OCI-LY1 (cell line): ENCODE data around the gene C2CD2L.
"Not testable (repeated sequence)": the region's sequence is repeated elsewhere in the genome, so short reads cannot be mapped to it uniquely, and the experiment has no call there.

ENCODE experiments used
- H2AFZ ChIP-seq: fragments of 200-600 bp; sonication (generic), shearing (Covaris generic); 2 replicates; pipeline ENCODE4 v1.6.0; 2014; ENCODE audit warnings: antibody characterized with exemption, mild to moderate bottlenecking, low read length
- H3F3A ChIP-seq: fragments of 200-600 bp; sonication (generic), shearing (Covaris generic); 2 replicates; pipeline ENCODE4 v1.6.0; 2014; ENCODE audit warnings: mild to moderate bottlenecking, antibody characterized with exemption, low read length, moderate library complexity; ENCODE audit not compliant: insufficient read depth
- H3K27ac ChIP-seq: fragments of 200-600 bp; sonication (generic); 2 replicates; pipeline ENCODE4 v1.5.1; 2014; ENCODE audit warnings: low read length, mixed run types, mild to moderate bottlenecking, low read depth; ENCODE audit not compliant: poor library complexity, severe bottlenecking
- H3K27me3 ChIP-seq: fragments of 200-600 bp; sonication (generic); 2 replicates; pipeline ENCODE4 v1.6.0; 2014; ENCODE audit warnings: antibody characterized with exemption, mild to moderate bottlenecking, low read length, moderate library complexity; ENCODE audit not compliant: insufficient read depth
- H3K36me3 ChIP-seq: fragments of 200-600 bp; sonication (generic); 2 replicates; pipeline ENCODE4 v1.6.1; 2014; ENCODE audit warnings: mild to moderate bottlenecking, antibody characterized with exemption, low read length, moderate library complexity, mixed read lengths; ENCODE audit not compliant: insufficient read depth
- H3K4me1 ChIP-seq: fragments of 200-600 bp; sonication (generic); 2 replicates; pipeline ENCODE4 v1.5.1; 2014; ENCODE audit warnings: mild to moderate bottlenecking, low read length, moderate library complexity; ENCODE audit not compliant: insufficient read depth, severe bottlenecking
- H3K4me2 ChIP-seq: fragments of 200-600 bp; sonication (generic), shearing (Covaris generic); 2 replicates; pipeline ENCODE4 v1.6.1; 2014; ENCODE audit warnings: low read length
- H3K4me3 ChIP-seq: fragments of 200-600 bp; sonication (generic); 2 replicates; pipeline ENCODE4 v1.5.1; 2014; ENCODE audit warnings: low read length, low read depth, mild to moderate bottlenecking, mixed read lengths; ENCODE audit not compliant: poor library complexity, severe bottlenecking
- H3K79me2 ChIP-seq: fragments of 200-600 bp; shearing (Covaris generic); 2 replicates; pipeline ENCODE4 v1.6.1; 2016; ENCODE audit warnings: mixed run types, low read length, mixed read lengths; ENCODE audit not compliant: insufficient read depth
- H3K9ac ChIP-seq: fragments of 200-600 bp; sonication (generic), shearing (Covaris generic); 2 replicates; pipeline ENCODE4 v1.6.1; 2014; ENCODE audit warnings: mild to moderate bottlenecking, low read length, mixed read lengths
- H3K9me2 ChIP-seq: fragments of 200-600 bp; sonication (generic), shearing (Covaris generic); 2 replicates; pipeline ENCODE4 v1.6.1; 2014; ENCODE audit warnings: low read depth, mild to moderate bottlenecking, low read length, mixed read lengths
- H3K9me3 ChIP-seq: fragments of 200-600 bp; shearing (Covaris generic); 2 replicates; pipeline ENCODE4 v1.6.1; 2014; ENCODE audit warnings: low read length, mixed read lengths
- H4K20me1 ChIP-seq: fragments of 200-600 bp; sonication (generic), shearing (Covaris generic); 2 replicates; pipeline ENCODE4 v1.6.0; 2016; ENCODE audit warnings: mild to moderate bottlenecking, low read length; ENCODE audit not compliant: insufficient read depth
- EZH2 ChIP-seq: fragments of 200-600 bp; sonication (generic), shearing (Covaris generic); IDR thresholded peaks from 2 replicates; pipeline ENCODE4 v1.8.0; 2017; ENCODE audit warnings: borderline replicate concordance, mixed run types, mild to moderate bottlenecking, antibody characterized with exemption, low read length, moderate library complexity, mixed read lengths
- TF ChIP-seq, protein P1 (sequence below): fragments of 200-600 bp; sonication (generic), shearing (Covaris generic); IDR thresholded peaks from 2 replicates; pipeline ENCODE4 v1.5.1; 2017; ENCODE audit warnings: mild to moderate bottlenecking, antibody characterized with exemption, low read length, moderate library complexity, mixed read lengths

Gene C2CD2L

GRCh38 chr11:119100994-119101758 is 6.0 kb upstream of the C2CD2L start:
- H4K20me1 ChIP-seq: no peaks in the 10 kb centered on the region
- H3F3A ChIP-seq: no peaks in the 10 kb centered on the region; the same call in 1 of the 2 replicates
- peak overlapping the region; percentile 97 for H3K4me2 ChIP-seq
- peaks cover 42% of the 10 kb centered on the region for H3K4me1 ChIP-seq
- H3K79me2 ChIP-seq: no peaks in the 10 kb centered on the region
- H3K4me3 ChIP-seq: peak overlapping the region; percentile 98
- no peak overlapping the region for H2AFZ ChIP-seq
- TF ChIP-seq EZH2: no peak
- TF ChIP-seq, protein P1, sequence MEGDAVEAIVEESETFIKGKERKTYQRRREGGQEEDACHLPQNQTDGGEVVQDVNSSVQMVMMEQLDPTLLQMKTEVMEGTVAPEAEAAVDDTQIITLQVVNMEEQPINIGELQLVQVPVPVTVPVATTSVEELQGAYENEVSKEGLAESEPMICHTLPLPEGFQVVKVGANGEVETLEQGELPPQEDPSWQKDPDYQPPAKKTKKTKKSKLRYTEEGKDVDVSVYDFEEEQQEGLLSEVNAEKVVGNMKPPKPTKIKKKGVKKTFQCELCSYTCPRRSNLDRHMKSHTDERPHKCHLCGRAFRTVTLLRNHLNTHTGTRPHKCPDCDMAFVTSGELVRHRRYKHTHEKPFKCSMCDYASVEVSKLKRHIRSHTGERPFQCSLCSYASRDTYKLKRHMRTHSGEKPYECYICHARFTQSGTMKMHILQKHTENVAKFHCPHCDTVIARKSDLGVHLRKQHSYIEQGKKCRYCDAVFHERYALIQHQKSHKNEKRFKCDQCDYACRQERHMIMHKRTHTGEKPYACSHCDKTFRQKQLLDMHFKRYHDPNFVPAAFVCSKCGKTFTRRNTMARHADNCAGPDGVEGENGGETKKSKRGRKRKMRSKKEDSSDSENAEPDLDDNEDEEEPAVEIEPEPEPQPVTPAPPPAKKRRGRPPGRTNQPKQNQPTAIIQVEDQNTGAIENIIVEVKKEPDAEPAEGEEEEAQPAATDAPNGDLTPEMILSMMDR: no peak
- no peaks in the 10 kb centered on the region for H3K9me2 ChIP-seq
- H3K27ac ChIP-seq: peak overlapping the region; percentile 36
- peak overlapping the region; percentile 88 for H3K9ac ChIP-seq
- no peaks in the 10 kb centered on the region for H3K9me3 ChIP-seq
- H3K27me3 ChIP-seq: no peaks in the 10 kb centered on the region
- peaks cover 27% of the 10 kb centered on the region for H3K36me3 ChIP-seq

- Histone ChIP-seq H2AFZ (0 out of 2 replicates have a peak within 1 kb of the TSS, but pooled peaks have one; percentile 30), H3K36me3 (peaks cover 20% of the 10 kb centered on the region; the same call in 1 of the 2 replicates), H3K4me1 (peaks cover 49% of the 10 kb centered on the region), H3K27me3 (no peaks in the 10 kb centered on the region), H3K27ac (peak within 1 kb of the TSS; percentile 69), H3K4me3 (peak within 1 kb of the TSS; percentile 98), H3K79me2 (no peaks in the 10 kb centered on the region), H3F3A (no peaks in the 10 kb centered on the region; the same call in 1 of the 2 replicates), H3K9me3 (no peaks in the 10 kb centered on the region), H3K9me2 (no peaks in the 10 kb centered on the region), H3K4me2 (peak within 1 kb of the TSS; percentile 97), H3K9ac (peak within 1 kb of the TSS; percentile 88), H4K20me1 (no peaks in the 10 kb centered on the region)
- TF ChIP-seq EZH2: no peak
- TF ChIP-seq, protein P1: no peak
Measured at GRCh38 chr11:119101759-119102423, 5.3 kb upstream of the C2CD2L start, which contains the start of gene DPAGT1. Gene DPAGT1, minus strand, starts transcription at chr11:119101853. Its CDS starts 198 bp downstream, at chr11:119101655.

GRCh38 chr11:119103161-119103664 is 3.9 kb upstream of the C2CD2L start:
- peak overlapping the region; percentile 97 for H3K4me2 ChIP-seq

More at GRCh38 chr11:119103161-119103664, 3.9 kb upstream of the C2CD2L start:
- H3K9me3 ChIP-seq, H3K27me3 ChIP-seq, H3K9me2 ChIP-seq, H4K20me1 ChIP-seq, H3K36me3 ChIP-seq, H2AFZ ChIP-seq, H3K79me2 ChIP-seq, H3K27ac ChIP-seq, H3F3A ChIP-seq: not testable (repeated sequence)
- Histone ChIP-seq H3K9ac (peak overlapping the region; percentile 88; the same call in 1 of the 2 replicates), H3K4me3 (peak overlapping the region; percentile 98), H3K4me1 (peaks cover 40% of the 10 kb centered on the region)
